GM12878 (cell line): ENCODE data around the gene DEFB110. TPM values are rescaled to one million over a fixed set of nuclear protein-coding genes. Genes with fewer than 3 reads are reported as not detected.

Source experiments
- ATAC-seq: fragments of 200-7000 bp; cut with Tn5 transposase; 3 replicates; pipeline ENCODE4 v1.9.1; 2020; ENCODE audit warnings: mild to moderate bottlenecking, moderate library complexity
- BruUV-seq: library from RNA; stranded (reverse); fragments of 400-500 nt; replicated peaks from 2 replicates; lab custom pipeline; 2021; lab: Mats Ljungman, UMichigan
- CTCF ChIA-PET: fragments of 300-600 bp; sonication (Branson Sonifier 250); formaldehyde crosslinking; extraction: SDS; loops from one replicate; lab custom pipeline; 2021; ENCODE audit warnings: inconsistent platforms; lab: Yijun Ruan, JAX
- POLR2A ChIA-PET: fragments of 350-600 bp; formaldehyde crosslinking; extraction: SDS; loops from one replicate; lab custom pipeline; 2021; ENCODE audit warnings: inconsistent platforms; lab: Charles Lee
- RAD21 ChIA-PET: fragments of 300-600 bp; sonication (Branson Sonifier 250); formaldehyde crosslinking; loops from one replicate; lab custom pipeline; 2023; ENCODE audit warnings: antibody characterized with exemption; ENCODE audit not compliant: unreplicated experiment; lab: Charles Lee
- SMC1A ChIA-PET: fragments of 300-600 bp; sonication (Branson Sonifier 250); formaldehyde crosslinking; loops from one replicate; lab custom pipeline; 2023; ENCODE audit not compliant: unreplicated experiment, uncharacterized antibody; lab: Charles Lee
- DNase-seq: peaks from one replicate; pipeline ENCODE4 v3.0.0-alpha.2; 2011; ENCODE audit warnings: low read depth, low spot score
- FAIRE-seq: peaks from 3 replicates; lab custom pipeline; 2011; peaks lifted over from hg19 to GRCh38; lab: Jason Lieb, UNC
- H2AFZ ChIP-seq: 2 replicates; pipeline ENCODE4 v1.6.0; 2011; ENCODE audit warnings: low read depth, low read length, control low read depth; ENCODE audit not compliant: control insufficient read depth
- H3K27ac ChIP-seq: 2 replicates; pipeline ENCODE4 v1.5.1; 2011; ENCODE audit warnings: control low read depth; ENCODE audit not compliant: control insufficient read depth, insufficient read depth
- H3K27me3 ChIP-seq, 2 experiments: replicated peaks in 1 of 2; 2 replicates each; pipeline versions ENCODE4 v1.6.0 to v1.6.1; 2011; ENCODE audit warnings: low read length in 1 of 2; ENCODE audit not compliant: control insufficient read depth in 2 of 2, insufficient read depth in 2 of 2
- H3K36me3 ChIP-seq, 2 experiments: 2 replicates each; pipeline ENCODE4 v1.5.1; 2011; ENCODE audit warnings: low read length in 1 of 2; ENCODE audit not compliant: control insufficient read depth in 2 of 2, insufficient read depth in 2 of 2
- H3K4me1 ChIP-seq: 2 replicates; pipeline ENCODE4 v1.6.1; 2011; ENCODE audit warnings: mild to moderate bottlenecking, low read length, moderate library complexity, mixed read lengths; ENCODE audit not compliant: control insufficient read depth, insufficient read depth
- H3K4me2 ChIP-seq: 2 replicates; pipeline ENCODE4 v1.6.0; 2011; ENCODE audit warnings: control low read depth; ENCODE audit not compliant: control insufficient read depth, insufficient read depth
- H3K4me3 ChIP-seq: fragments of 200-600 bp; sonication (generic); 2 replicates; pipeline ENCODE4 v1.5.1; 2016
- H3K79me2 ChIP-seq: 2 replicates; pipeline ENCODE4 v1.6.0; 2011; ENCODE audit warnings: low read length; ENCODE audit not compliant: control insufficient read depth, insufficient read depth
- H3K9ac ChIP-seq: 2 replicates; pipeline ENCODE4 v1.8.0; 2011; ENCODE audit warnings: low read length, control low read depth, mixed read lengths; ENCODE audit not compliant: control insufficient read depth, insufficient read depth
- H3K9me3 ChIP-seq: replicated peaks from 3 replicates; pipeline ENCODE4 v1.5.1; 2011; ENCODE audit warnings: mild to moderate bottlenecking, low read length; ENCODE audit not compliant: control insufficient read depth, insufficient read depth
- H4K20me1 ChIP-seq: 2 replicates; pipeline ENCODE4 v1.6.0; 2011; ENCODE audit not compliant: control insufficient read depth, insufficient read depth
- CHD4 ChIP-seq: fragments of 200-600 bp; sonication (generic); IDR thresholded peaks from 2 replicates; pipeline ENCODE4 v1.6.1; 2016; ENCODE audit warnings: mild to moderate bottlenecking
- GATAD2B ChIP-seq: fragments of 450-650 bp; conservative IDR thresholded peaks from 2 replicates; pipeline ENCODE4 v1.6.1; 2017; ENCODE audit warnings: low read depth, mild to moderate bottlenecking, moderate library complexity
- NFYA ChIP-seq: IDR thresholded peaks from 2 replicates; pipeline ENCODE4 v1.6.1; 2011; ENCODE audit warnings: low read depth, mild to moderate bottlenecking, low read length, improper control_type of control experiment, borderline replicate concordance
- NR2C2 ChIP-seq: IDR thresholded peaks from 2 replicates; pipeline ENCODE4 v1.6.1; 2011; ENCODE audit warnings: borderline replicate concordance, low read depth; ENCODE audit not compliant: control insufficient read depth, insufficient read length
- SIN3A ChIP-seq: IDR thresholded peaks from 2 replicates; pipeline ENCODE4 v1.6.1; 2012; ENCODE audit warnings: low read depth, low read length, improper control_type of control experiment
- WGBS: methylation state at CpG from one replicate; pipeline ENCODE4 v1.1.6; 2016; ENCODE audit warnings: low lambda C conversion rate; ENCODE audit not compliant: insufficient replicate concordance, insufficient coverage; ENCODE audit errors: missing lambda C conversion rate; 5-methylcytosine and 5-hydroxymethylcytosine counted together
- in situ Hi-C: fragments of 300-500 bp; cut with MboI; formaldehyde crosslinking; loops from 9 replicates; pipeline ENCODE4 v1.14.3; 2018; ENCODE audit warnings: mixed read lengths
- intact Hi-C: fragments of 100-400 bp; cut with micrococcal nuclease; formaldehyde crosslinking; loops from one replicate; pipeline ENCODE4 v1.14.2; 2022; ENCODE audit not compliant: unreplicated experiment
- polyA plus RNA-seq, 11 experiments: library from polyadenylated mRNA; depleted of rRNA in 4 of 11; unstranded in 6 of 11; stranded (reverse) in 5 of 11; fragments of >200 nt; fragmentation: Nextera tagmentation in 4 of 11; fragmentation: Illumina TruSeq in 1 of 11; extraction: Ambion mirVana in 4 of 11; extraction: Trizol in 1 of 11; gene quantifications; 1 replicate in 1 of 11; 2 replicates in 10 of 11; pipeline versions ENCODE4 v1.2.1 to v1.2.3, GENCODE V29; 2011 to 2016; ENCODE audit warnings: inconsistent platforms in 2 of 11, missing spikeins in 2 of 11, low read depth in 1 of 11
- total RNA-seq, 4 experiments: library from RNA; depleted of rRNA in 3 of 4; stranded (reverse); fragments of >200 nt in 3 of 4; fragmentation: Illumina TruSeq in 1 of 4; extraction: Trizol in 1 of 4; gene quantifications; 2 replicates each; pipeline versions ENCODE4 v1.2.1 to v1.2.3, GENCODE V29; 2013 to 2021
- TF ChIP-seq, protein P1 (sequence below): fragments of 450-650 bp; IDR thresholded peaks from 2 replicates; pipeline ENCODE4 v1.6.1; 2018; ENCODE audit warnings: mild to moderate bottlenecking, low read depth, moderate library complexity; ENCODE audit not compliant: partially characterized antibody

DEFB110 gene
- total and polyA plus RNA-seq, 10 of the 15 experiments (the other 5 are each of a cell fraction or from before 2014, with no cell fraction given): not detected

GRCh38 chr6:50030350-50030749 is 8.6 kb upstream of the DEFB110 start (continued):
- TF ChIP-seq, protein P1, sequence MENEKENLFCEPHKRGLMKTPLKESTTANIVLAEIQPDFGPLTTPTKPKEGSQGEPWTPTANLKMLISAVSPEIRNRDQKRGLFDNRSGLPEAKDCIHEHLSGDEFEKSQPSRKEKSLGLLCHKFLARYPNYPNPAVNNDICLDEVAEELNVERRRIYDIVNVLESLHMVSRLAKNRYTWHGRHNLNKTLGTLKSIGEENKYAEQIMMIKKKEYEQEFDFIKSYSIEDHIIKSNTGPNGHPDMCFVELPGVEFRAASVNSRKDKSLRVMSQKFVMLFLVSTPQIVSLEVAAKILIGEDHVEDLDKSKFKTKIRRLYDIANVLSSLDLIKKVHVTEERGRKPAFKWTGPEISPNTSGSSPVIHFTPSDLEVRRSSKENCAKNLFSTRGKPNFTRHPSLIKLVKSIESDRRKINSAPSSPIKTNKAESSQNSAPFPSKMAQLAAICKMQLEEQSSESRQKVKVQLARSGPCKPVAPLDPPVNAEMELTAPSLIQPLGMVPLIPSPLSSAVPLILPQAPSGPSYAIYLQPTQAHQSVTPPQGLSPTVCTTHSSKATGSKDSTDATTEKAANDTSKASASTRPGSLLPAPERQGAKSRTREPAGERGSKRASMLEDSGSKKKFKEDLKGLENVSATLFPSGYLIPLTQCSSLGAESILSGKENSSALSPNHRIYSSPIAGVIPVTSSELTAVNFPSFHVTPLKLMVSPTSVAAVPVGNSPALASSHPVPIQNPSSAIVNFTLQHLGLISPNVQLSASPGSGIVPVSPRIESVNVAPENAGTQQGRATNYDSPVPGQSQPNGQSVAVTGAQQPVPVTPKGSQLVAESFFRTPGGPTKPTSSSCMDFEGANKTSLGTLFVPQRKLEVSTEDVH: no peak
- TF ChIP-seq CHD4 (no peak), SIN3A (no peak)

DNA sequence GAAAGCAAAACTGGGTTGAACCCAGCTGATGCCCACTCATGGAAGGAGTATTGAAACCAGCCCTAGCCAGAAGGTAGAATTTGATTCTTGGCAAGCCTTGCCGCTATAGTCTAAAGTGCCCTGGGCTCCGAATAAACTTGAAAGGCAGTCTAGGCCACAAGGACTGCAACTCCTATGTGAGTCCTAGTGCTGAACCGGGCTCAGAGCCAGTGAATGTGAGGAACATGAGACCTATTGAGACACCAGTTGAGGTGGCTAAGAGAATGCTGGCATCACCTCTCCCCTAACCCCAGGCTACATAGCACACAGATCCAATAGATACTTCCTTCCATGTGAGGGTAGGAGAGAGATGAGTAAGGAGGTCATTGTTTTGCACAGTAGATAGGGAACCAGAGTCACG is 3.5 kb upstream of the DEFB110 start:
- intact Hi-C loops (no loop called here), in situ Hi-C loops (no loop called here)
- no TSS peak for BruUV-seq
- no peaks in the 10 kb centered on the region for H4K20me1 ChIP-seq
- FAIRE-seq: no peak
- H3K79me2 ChIP-seq: no peaks in the 10 kb centered on the region
- H3K4me1 ChIP-seq: no peaks in the 10 kb centered on the region
- no peaks in the 10 kb centered on the region for H3K36me3 ChIP-seq
- WGBS: 45% methylated on average over 4 of the region's 4 CpGs
- ChIA-PET SMC1A (no interaction called here), CTCF (no interaction called here), POLR2A (no interaction called here), RAD21 (no interaction called here)
- no peak overlapping the region for H3K4me2 ChIP-seq
- no peak for ATAC-seq
- no peak overlapping the region for H3K27ac ChIP-seq
- TF ChIP-seq NFYA (no peak), GATAD2B (no peak), NR2C2 (no peak)
- H2AFZ ChIP-seq: no peak overlapping the region
- H3K27me3 ChIP-seq: no peaks in the 10 kb centered on the region
- H3K9me3 ChIP-seq: no peaks in the 10 kb centered on the region
- no peak overlapping the region for H3K9ac ChIP-seq
- no peak overlapping the region for H3K4me3 ChIP-seq
- no peak for DNase-seq
